K562 (cell line): Measurements from ENCODE around the gene TCP10L. TPM values are rescaled to one million over a fixed set of nuclear protein-coding genes. Genes with fewer than 3 reads are reported as not detected.

Experiments
- AFF4 ChIP-seq: sonication (generic); formaldehyde crosslinking; IDR thresholded peaks from 2 replicates; pipeline ENCODE4 v1.8.0; 2023; ENCODE audit warnings: mild to moderate bottlenecking, missing genetic modification reagents
- CHD1 ChIP-seq: fragments of 200-600 bp; sonication (generic); IDR thresholded peaks from one replicate; pipeline ENCODE4 v1.6.1; 2012; ENCODE audit warnings: mild to moderate bottlenecking, moderate library complexity, low read length, inconsistent platforms
- CREM ChIP-seq: IDR thresholded peaks from 2 replicates; pipeline ENCODE4 v1.6.1; 2014; ENCODE audit warnings: antibody characterized with exemption, low read depth
- EP300 ChIP-seq: IDR thresholded peaks from 2 replicates; pipeline ENCODE4 v1.6.1; 2012; ENCODE audit warnings: low read length, improper control_type of control experiment
- FIP1L1 ChIP-seq: fragments of 200-400 bp; formaldehyde crosslinking; IDR thresholded peaks from 2 replicates; pipeline ENCODE4 v1.6.1; 2018; ENCODE audit warnings: mild to moderate bottlenecking, low read depth, low read length; ENCODE audit not compliant: poor library complexity, severe bottlenecking
- GATAD2A ChIP-seq: fragments of 450-650 bp; IDR thresholded peaks from 2 replicates; pipeline ENCODE4 v1.6.1; 2017
- HLTF ChIP-seq: fragments of 450-650 bp; IDR thresholded peaks from 2 replicates; pipeline ENCODE4 v1.6.1; 2016
- RBM25 ChIP-seq: fragments of 200-400 bp; formaldehyde crosslinking; IDR thresholded peaks from 2 replicates; pipeline ENCODE4 v1.6.1; 2018; ENCODE audit warnings: low read length, low read depth, moderate library complexity; ENCODE audit not compliant: severe bottlenecking
- ZNF311 ChIP-seq: fragments of 250-450 bp; sonication (Bioruptor Pico); IDR thresholded peaks from 2 replicates; pipeline ENCODE4 v1.4.0; 2020; ENCODE audit warnings: mild to moderate bottlenecking, moderate library complexity
- polyA plus RNA-seq, 8 experiments: library from polyadenylated mRNA; depleted of rRNA in 4 of 8; stranded (reverse) in 5 of 8; unstranded in 3 of 8; fragments of >200 nt; fragmentation: Nextera tagmentation in 2 of 8; fragmentation: Illumina TruSeq in 1 of 8; extraction: Ambion mirVana in 2 of 8; extraction: Trizol in 1 of 8; gene quantifications; 2 replicates each; pipeline versions ENCODE4 v1.2.1 to v1.2.3, GENCODE V29; 2011 to 2014; ENCODE audit warnings: inconsistent platforms in 1 of 8, missing spikeins in 1 of 8
- total RNA-seq, 7 experiments: library from RNA; depleted of rRNA in 6 of 7; stranded (reverse); fragments of >200 nt in 6 of 7; fragmentation: Illumina TruSeq in 2 of 7; extraction: Trizol in 2 of 7; gene quantifications; 2 replicates each; pipeline versions ENCODE4 v1.2.1 to v1.2.3, GENCODE V29; 2011 to 2021; ENCODE audit warnings: low replicate concordance in 1 of 7
- TF ChIP-seq, protein P1 (sequence below): sonication (generic); formaldehyde crosslinking; IDR thresholded peaks from 2 replicates; pipeline ENCODE4 v1.8.0; 2022; ENCODE audit warnings: mild to moderate bottlenecking, missing genetic modification reagents, borderline replicate concordance

Gene TCP10L
- total and polyA plus RNA-seq, 9 of the 15 experiments (the other 6 are each of a cell fraction or from before 2014, with no cell fraction given), result 0.34 to 0.91 (median 0.56) TPM; not detected in 2

DNA sequence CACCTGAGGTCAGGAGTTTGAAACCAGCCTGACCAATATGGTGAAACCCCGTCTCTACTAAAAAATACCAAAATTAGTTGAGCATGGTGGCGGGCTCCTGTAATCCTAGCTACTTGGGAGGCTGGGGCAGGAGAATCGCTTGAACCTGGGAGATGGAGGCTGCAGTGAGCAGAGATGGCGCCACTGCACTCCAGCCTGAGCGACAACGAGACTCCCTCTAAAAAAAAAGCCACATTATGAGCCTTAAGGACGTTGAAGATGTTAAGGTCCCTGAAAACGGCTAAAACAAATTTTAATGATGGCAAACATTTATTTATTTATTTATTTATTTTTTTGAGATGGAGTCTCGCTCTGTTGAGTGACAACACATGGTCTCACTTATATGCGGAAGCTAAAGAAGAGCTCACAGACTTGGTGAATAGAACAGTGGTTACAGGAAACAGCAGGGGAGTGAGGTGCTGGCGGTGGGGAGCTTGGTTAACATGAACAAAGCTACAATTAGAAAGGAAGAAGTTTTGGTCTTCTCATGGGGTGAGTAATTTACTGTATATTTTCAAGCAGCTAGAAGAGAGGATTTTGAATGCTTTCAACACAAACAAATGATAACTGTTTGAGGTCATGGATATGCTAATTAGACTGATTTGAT, 47.1 kb downstream of the TCP10L start (continued):
- TF ChIP-seq FIP1L1 (no peak), GATAD2A (no peak), RBM25 (no peak), AFF4 (CRISPR knock-in tag) (no peak), CREM (no peak), EP300 (no peak), CHD1 (no peak), ZNF311 (CRISPR knock-in tag) (no peak), HLTF (no peak)
- TF ChIP-seq, protein P1, sequence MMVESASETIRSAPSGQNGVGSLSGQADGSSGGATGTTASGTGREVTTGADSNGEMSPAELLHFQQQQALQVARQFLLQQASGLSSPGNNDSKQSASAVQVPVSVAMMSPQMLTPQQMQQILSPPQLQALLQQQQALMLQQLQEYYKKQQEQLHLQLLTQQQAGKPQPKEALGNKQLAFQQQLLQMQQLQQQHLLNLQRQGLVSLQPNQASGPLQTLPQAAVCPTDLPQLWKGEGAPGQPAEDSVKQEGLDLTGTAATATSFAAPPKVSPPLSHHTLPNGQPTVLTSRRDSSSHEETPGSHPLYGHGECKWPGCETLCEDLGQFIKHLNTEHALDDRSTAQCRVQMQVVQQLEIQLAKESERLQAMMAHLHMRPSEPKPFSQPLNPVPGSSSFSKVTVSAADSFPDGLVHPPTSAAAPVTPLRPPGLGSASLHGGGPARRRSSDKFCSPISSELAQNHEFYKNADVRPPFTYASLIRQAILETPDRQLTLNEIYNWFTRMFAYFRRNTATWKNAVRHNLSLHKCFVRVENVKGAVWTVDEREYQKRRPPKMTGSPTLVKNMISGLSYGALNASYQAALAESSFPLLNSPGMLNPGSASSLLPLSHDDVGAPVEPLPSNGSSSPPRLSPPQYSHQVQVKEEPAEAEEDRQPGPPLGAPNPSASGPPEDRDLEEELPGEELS, result no peak
